Activated CD8-positive, alpha-beta memory T cell treated with anti-CD3 and anti-CD28 coated beads, Interleukin-2, amount 50 U/mL, for 24 hours (primary cell): ENCODE data around the gene PIK3CG.

Experiments used
- DNase-seq: peaks from one replicate; pipeline ENCODE4 v3.0.0-alpha.2; 2020; ENCODE audit errors: extremely low read depth

PIK3CG gene

GRCh38 chr7:106858618-106859532, 6.2 kb upstream of the PIK3CG start:
- no peak for DNase-seq

GRCh38 chr7:106862317-106863089, 2.6 kb upstream of the PIK3CG start:
- no peak for DNase-seq

GRCh38 chr7:106863274-106863997, 1.6 kb upstream of the PIK3CG start:
- no peak for DNase-seq

- DNase-seq = no peak
Observed at GRCh38 chr7:106864298-106865081, 592 bp upstream of the PIK3CG start.

GRCh38 chr7:106866298-106867281, 1.5 kb downstream of the PIK3CG start:
- DNase-seq = no peak

- DNase-seq = no peak
Observed at GRCh38 chr7:106867641-106868351, 2.7 kb downstream of the PIK3CG start.

GRCh38 chr7:106868364-106868763, 3.3 kb downstream of the PIK3CG start:
- DNase-seq = no peak

GRCh38 chr7:106869954-106870353, 4.9 kb downstream of the PIK3CG start:
- no peak for DNase-seq

GRCh38 chr7:106870528-106870927, 5.4 kb downstream of the PIK3CG start:
- no peak for DNase-seq

GRCh38 chr7:106870983-106871410, 5.9 kb downstream of the PIK3CG start:
- no peak for DNase-seq

- no peak for DNase-seq
Observed at GRCh38 chr7:106871793-106872571, 6.9 kb downstream of the PIK3CG start.

GRCh38 chr7:106872763-106873162, 7.7 kb downstream of the PIK3CG start:
- no peak for DNase-seq

- no peak for DNase-seq
Observed at GRCh38 chr7:106874076-106874475, 9.0 kb downstream of the PIK3CG start.

- DNase-seq = no peak
Observed at GRCh38 chr7:106875508-106875907, 10.4 kb downstream of the PIK3CG start.

GRCh38 chr7:106878748-106879439, 13.8 kb downstream of the PIK3CG start:
- no peak for DNase-seq

GRCh38 chr7:106881984-106882383, 16.9 kb downstream of the PIK3CG start:
- DNase-seq = no peak

- no peak for DNase-seq
Observed at GRCh38 chr7:106883456-106884026, 18.5 kb downstream of the PIK3CG start.

GRCh38 chr7:106885652-106886051, 20.6 kb downstream of the PIK3CG start:
- no peak for DNase-seq
